Activated naive CD8-positive, alpha-beta T cell treated with anti-CD3 and anti-CD28 coated beads, Interleukin-2, amount 10 ng/mL, durations not matched to agents 7 days and 5 days (primary cell): ENCODE results near the gene TSGA10IP. TPM values are rescaled to one million over a fixed set of nuclear protein-coding genes. Genes with fewer than 3 reads are reported as not detected.
A peak's percentile ranks its signal among the peaks of the same experiment; 100 is the strongest.

Experiments used
- ATAC-seq: fragments of 150-1000 bp; cut with Tn5 transposase; one replicate; pipeline ENCODE4 v1.10.0; 2021; ENCODE audit warnings: low read depth, moderate library complexity
- POLR2A ChIA-PET: fragments of 350-600 bp; sonication (Branson Sonifier 250); formaldehyde crosslinking; loops from one replicate; lab custom pipeline; 2021; ENCODE audit warnings: antibody characterized with exemption; lab: Charles Lee
- DNase-seq: peaks from one replicate; pipeline ENCODE4 v3.0.0; 2021
- H3K27ac Mint-ChIP-seq: one replicate; pipeline ENCODE4 v1.8.0; 2022; ENCODE audit warnings: mild to moderate bottlenecking, mixed read lengths
- H3K27me3 Mint-ChIP-seq: one replicate; pipeline ENCODE4 v1.8.0; 2022; ENCODE audit warnings: mild to moderate bottlenecking, moderate library complexity, mixed read lengths
- H3K36me3 Mint-ChIP-seq: one replicate; pipeline ENCODE4 v1.8.0; 2021; ENCODE audit warnings: mild to moderate bottlenecking, mixed read lengths
- H3K4me1 Mint-ChIP-seq: one replicate; pipeline ENCODE4 v1.8.0; 2021; ENCODE audit warnings: mixed read lengths
- H3K4me3 Mint-ChIP-seq: one replicate; pipeline ENCODE4 v1.8.0; 2022; ENCODE audit warnings: mild to moderate bottlenecking, moderate library complexity, mixed read lengths
- H3K9me3 Mint-ChIP-seq: one replicate; pipeline ENCODE4 v1.8.0; 2021; ENCODE audit warnings: mixed read lengths
- total RNA-seq, 2 experiments: library from RNA; stranded (reverse); gene quantifications; one replicate each; pipeline ENCODE4 v1.2.3, GENCODE V29; 2021

TSGA10IP gene
- total RNA-seq, 2 experiments from 2014 or later: not detected

DNA sequence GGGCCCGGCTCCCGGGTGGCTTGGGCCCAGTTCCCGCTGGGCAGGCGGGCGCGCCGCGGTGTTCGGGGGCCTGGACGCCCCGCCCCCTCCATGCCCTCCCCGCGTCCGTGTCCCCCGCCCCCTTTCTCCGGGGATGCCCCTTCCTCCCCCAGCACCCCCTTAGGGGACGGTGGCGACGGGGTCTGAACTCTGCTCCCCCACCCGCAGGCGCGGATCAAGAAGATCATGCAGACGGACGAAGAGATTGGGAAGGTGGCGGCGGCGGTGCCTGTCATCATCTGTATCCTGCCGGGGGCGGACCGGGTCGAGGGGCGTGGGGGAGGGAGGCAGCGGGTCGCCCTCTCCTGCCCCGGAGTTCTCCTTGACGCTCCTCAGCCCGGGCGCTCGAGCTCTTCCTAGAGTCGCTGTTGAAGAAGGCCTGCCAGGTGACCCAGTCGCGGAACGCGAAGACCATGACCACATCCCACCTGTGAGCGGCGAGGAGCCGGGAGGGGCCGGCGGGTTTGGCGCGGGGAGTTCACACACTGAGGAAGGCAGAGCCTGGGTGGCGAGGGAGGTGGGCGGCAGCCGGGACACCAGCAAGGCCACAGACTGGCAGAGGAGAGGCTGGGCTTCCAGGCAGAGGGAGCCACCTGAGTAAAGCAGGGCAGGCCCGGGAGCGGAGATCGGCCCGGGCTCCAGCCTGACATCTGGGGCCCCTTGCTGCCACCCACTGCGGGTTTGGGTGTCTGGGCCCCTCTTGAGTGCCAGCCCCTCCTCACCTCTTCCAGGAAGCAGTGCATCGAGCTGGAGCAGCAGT, 25.5 kb upstream of the TSGA10IP start:
- H3K27ac Mint-ChIP-seq: peak overlapping the region; percentile 91
- DNase-seq: peak; percentile 75
- no peaks in the 10 kb centered on the region for H3K9me3 Mint-ChIP-seq
- H3K27me3 Mint-ChIP-seq: no peaks in the 10 kb centered on the region
- peaks cover 27% of the 10 kb centered on the region for H3K4me1 Mint-ChIP-seq
- peaks cover 24% of the 10 kb centered on the region for H3K36me3 Mint-ChIP-seq
- POLR2A ChIA-PET: interaction anchor here (1.0 to 2.5 kb wide), 6 partner anchors 9 to 39 kb away, joined by 4 to 17 read pairs (median 7); partner anchors contain the start of genes CCDC85B, FIBP and FOSL1
- H3K4me3 Mint-ChIP-seq: peak overlapping the region; percentile 98
- ATAC-seq: peak; percentile 53

DNA sequence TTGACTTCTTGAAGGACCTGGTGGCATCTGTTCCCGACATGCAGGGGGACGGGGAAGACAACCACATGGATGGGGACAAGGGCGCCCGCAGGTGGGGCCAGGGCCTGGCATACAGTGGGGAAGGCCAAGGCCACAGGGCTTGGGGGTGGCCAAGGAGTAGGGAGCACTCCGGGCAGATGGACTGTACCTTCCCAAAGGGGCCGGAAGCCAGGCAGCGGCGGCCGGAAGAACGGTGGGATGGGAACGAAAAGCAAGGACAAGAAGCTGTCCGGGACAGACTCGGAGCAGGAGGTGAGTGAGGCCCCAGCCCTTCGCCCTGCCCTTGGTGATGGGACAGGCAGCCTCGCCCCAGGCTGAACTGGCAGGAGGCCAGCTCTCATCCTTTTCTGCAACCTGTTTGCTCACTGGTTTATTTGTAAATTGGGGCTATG, 24.9 kb upstream of the TSGA10IP start:
- no peaks in the 10 kb centered on the region for H3K27me3 Mint-ChIP-seq
- H3K27ac Mint-ChIP-seq: peak overlapping the region; percentile 91
- peak overlapping the region; percentile 98 for H3K4me3 Mint-ChIP-seq
- peaks cover 25% of the 10 kb centered on the region for H3K4me1 Mint-ChIP-seq
- ATAC-seq (no peak), DNase-seq (no peak)
- peaks cover 23% of the 10 kb centered on the region for H3K36me3 Mint-ChIP-seq
- POLR2A ChIA-PET: interaction anchor here (1.0 to 2.5 kb wide), 6 partner anchors 8 to 38 kb away, joined by 4 to 17 read pairs (median 7); partner anchors contain the start of genes CCDC85B, FIBP and FOSL1
- H3K9me3 Mint-ChIP-seq: no peaks in the 10 kb centered on the region

DNA sequence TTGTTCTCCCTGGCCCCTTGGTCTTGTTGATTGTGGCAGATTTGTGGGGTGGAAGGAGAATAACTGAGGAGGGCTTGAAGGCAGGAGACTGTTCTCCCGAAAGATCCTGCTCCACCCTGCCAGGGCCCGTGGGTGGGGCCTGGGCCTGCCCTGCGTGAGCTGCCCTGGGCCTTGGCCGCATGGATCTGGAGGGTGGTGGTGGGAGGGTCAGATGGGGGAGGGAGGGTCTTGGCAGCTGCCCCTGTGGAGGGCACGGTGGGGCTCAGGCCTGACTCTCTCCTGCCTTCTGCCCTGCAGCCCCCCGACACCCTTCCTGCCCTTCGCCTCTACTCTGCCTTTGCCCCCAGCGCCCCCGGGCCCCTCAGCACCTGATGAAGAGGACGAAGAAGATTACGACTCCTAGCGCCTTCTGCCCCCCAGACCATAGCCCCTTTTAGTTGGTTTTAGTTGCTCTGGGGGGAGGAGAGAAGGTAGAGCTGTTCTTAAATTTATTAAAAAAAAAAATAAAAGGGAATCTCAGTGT, 24.2 kb upstream of the TSGA10IP start:
- H3K36me3 Mint-ChIP-seq: peaks cover 23% of the 10 kb centered on the region
- DNase-seq: no peak
- H3K9me3 Mint-ChIP-seq: no peaks in the 10 kb centered on the region
- POLR2A ChIA-PET: interaction anchor here (0.6 to 2.5 kb wide), 7 partner anchors 20 to 349 kb away, joined by 3 to 17 read pairs (median 4); partner anchors contain the start of gene CCDC85B
- H3K27ac Mint-ChIP-seq: peak overlapping the region; percentile 91
- H3K4me3 Mint-ChIP-seq: peak overlapping the region; percentile 98
- H3K27me3 Mint-ChIP-seq: no peaks in the 10 kb centered on the region
- peaks cover 27% of the 10 kb centered on the region for H3K4me1 Mint-ChIP-seq
- no peak for ATAC-seq

DNA sequence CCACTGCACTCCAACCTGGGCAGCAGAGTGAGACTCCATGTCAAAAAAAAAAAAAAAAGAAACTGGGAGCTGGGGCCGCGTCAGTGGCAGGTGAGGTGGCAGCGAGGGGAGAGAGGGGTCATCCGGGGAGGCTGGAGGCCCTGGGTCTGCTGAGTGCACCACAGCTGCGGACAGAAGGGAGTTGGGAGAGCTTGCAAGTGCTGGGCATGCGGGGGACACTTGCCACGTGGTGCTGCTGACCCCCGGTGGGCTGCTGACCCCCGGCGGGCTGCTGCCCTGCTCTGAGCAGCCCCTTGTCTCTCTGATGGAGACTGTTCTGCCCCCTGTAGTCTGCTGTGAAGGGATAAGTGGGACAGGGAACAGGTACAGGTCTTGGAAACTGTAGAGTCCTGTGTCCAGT, 23.4 kb upstream of the TSGA10IP start:
- Mint-ChIP-seq H3K9me3 (no peaks in the 10 kb centered on the region), H3K4me1 (peaks cover 23% of the 10 kb centered on the region), H3K4me3 (peak overlapping the region; percentile 18), H3K36me3 (peaks cover 21% of the 10 kb centered on the region), H3K27ac (peak overlapping the region; percentile 43), H3K27me3 (no peaks in the 10 kb centered on the region)
- no peak for DNase-seq
- POLR2A ChIA-PET: interaction anchor here (0.5 to 12.9 kb wide), 8 partner anchors 21 to 1452 kb away, joined by 3 to 170 read pairs (median 4); partner anchors contain the start of genes CCDC85B and FIBP
- no peak for ATAC-seq

DNA sequence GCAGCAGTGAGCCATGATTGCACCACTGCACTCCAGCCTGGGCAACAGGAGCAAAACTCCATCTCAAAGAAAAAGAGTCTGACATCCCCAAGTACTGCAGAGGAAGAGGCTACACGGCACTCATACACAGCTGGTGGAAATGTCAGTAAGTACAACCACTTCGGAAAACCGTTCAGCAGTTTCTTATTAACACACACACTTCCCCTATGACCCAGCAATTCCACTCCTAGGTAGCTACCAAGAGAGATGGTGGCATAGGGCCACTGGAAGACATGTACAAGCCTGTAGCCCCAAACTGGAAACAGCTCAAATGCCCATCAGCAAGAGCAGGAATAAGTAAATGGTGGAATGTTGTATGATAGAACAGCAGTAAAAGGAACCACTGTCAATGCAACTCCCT, 22.7 kb upstream of the TSGA10IP start:
- peaks cover 23% of the 10 kb centered on the region for H3K4me1 Mint-ChIP-seq
- no peaks in the 10 kb centered on the region for H3K27me3 Mint-ChIP-seq
- ATAC-seq (no peak), DNase-seq (no peak)
- peak overlapping the region; percentile 55 for H3K27ac Mint-ChIP-seq
- H3K4me3 Mint-ChIP-seq: peak overlapping the region; percentile 18
- H3K36me3 Mint-ChIP-seq: peaks cover 17% of the 10 kb centered on the region
- POLR2A ChIA-PET: interaction anchor here (12.9 kb wide), 1 partner anchor 31 kb away, joined by 170 read pairs; the partner anchor contains the start of genes CCDC85B and FIBP
- no peaks in the 10 kb centered on the region for H3K9me3 Mint-ChIP-seq

DNA sequence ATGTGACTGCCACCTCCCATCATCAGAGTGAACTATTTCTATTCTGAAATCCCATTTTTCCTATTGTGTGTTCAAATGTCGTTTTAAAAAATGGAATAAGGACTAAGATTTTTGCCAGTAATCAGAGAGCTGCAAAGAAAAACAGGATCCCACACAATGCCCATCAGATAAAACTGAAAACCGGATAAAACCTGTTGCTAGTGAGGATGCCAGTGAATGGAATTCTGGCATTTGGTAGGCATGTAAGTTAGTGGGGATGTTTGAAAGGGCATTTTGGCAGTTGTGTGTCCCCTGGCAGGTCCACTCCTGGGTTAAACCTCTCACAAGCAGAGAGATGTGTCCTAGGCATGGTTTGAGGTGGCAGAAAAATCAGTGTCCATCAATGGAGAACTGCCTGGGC, 19.9 kb upstream of the TSGA10IP start:
- Mint-ChIP-seq H3K4me1 (peaks cover 42% of the 10 kb centered on the region), H3K27ac (peak overlapping the region; percentile 67), H3K27me3 (no peaks in the 10 kb centered on the region), H3K36me3 (peaks cover 16% of the 10 kb centered on the region), H3K4me3 (no peak overlapping the region), H3K9me3 (no peaks in the 10 kb centered on the region)
- DNase-seq: no peak
- POLR2A ChIA-PET: interaction anchor here (12.9 kb wide), 1 partner anchor 34 kb away, joined by 170 read pairs; the partner anchor contains the start of genes CCDC85B and FIBP
- ATAC-seq: no peak

DNA sequence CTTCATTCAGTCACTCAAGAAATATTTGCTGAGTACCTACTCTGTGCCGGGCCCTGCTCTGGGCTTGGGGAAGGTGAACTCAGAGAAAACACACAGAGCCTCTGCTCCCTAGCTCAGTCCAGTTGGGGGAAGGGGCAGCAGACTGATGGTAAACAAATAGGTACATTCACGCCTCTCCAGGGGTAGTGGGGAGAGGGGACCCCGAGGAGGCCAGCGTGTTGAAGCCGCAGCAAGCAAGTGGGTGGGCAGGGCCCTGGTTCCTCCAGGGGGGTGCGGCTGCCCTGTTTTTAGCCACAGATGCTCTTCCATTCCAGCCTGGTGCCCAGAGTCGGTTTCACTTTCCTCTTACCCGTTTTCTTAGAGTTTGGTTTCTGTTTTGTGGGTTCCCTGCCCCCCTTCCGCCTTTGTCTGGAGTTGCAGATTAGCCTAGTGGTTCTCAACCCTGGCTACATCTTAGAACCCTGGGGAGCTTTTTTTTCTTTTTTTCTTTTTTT, 17.3 kb upstream of the TSGA10IP start:
- DNase-seq (peak; percentile 76), ATAC-seq (peak; percentile 85)
- no peaks in the 10 kb centered on the region for H3K9me3 Mint-ChIP-seq
- H3K4me3 Mint-ChIP-seq: peak overlapping the region; percentile 81
- peak overlapping the region; percentile 93 for H3K27ac Mint-ChIP-seq
- POLR2A ChIA-PET: interaction anchor here (0.6 to 12.9 kb wide), 22 partner anchors 8 to 72 kb away, joined by 3 to 170 read pairs (median 4); partner anchors contain the start of genes C11orf68, CCDC85B, CFL1 and DRAP1
- peaks cover 51% of the 10 kb centered on the region for H3K4me1 Mint-ChIP-seq
- peaks cover 13% of the 10 kb centered on the region for H3K36me3 Mint-ChIP-seq
- no peaks in the 10 kb centered on the region for H3K27me3 Mint-ChIP-seq

DNA sequence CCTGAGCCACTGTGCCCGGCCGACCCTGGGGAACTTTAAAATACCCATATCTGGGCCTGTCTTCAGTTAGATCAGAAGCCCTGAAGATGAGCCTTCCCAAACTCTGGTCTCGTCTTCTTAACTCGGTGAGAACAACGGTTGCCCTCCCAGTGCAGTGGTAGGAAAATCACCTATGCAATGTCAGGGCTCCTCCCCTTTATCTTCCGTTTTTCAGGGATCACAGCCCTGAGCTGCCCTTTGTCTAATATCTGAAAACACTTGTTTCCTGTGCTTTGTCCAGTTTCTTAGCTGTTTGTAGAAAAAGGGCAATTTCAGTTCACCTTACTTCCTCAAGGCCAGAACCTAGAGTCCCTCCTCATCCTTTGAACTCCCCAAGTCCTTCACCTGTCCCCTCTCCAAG, 16.6 kb upstream of the TSGA10IP start:
- no peaks in the 10 kb centered on the region for H3K9me3 Mint-ChIP-seq
- DNase-seq (no peak), ATAC-seq (peak; percentile 4)
- H3K4me1 Mint-ChIP-seq: peaks cover 49% of the 10 kb centered on the region
- H3K36me3 Mint-ChIP-seq: peaks cover 9% of the 10 kb centered on the region
- peak overlapping the region; percentile 81 for H3K4me3 Mint-ChIP-seq
- POLR2A ChIA-PET: interaction anchor here (0.6 to 12.9 kb wide), 21 partner anchors 8 to 73 kb away, joined by 3 to 170 read pairs (median 4); partner anchors contain the start of genes C11orf68, CCDC85B, CFL1 and DRAP1
- no peaks in the 10 kb centered on the region for H3K27me3 Mint-ChIP-seq
- peak overlapping the region; percentile 93 for H3K27ac Mint-ChIP-seq

DNA sequence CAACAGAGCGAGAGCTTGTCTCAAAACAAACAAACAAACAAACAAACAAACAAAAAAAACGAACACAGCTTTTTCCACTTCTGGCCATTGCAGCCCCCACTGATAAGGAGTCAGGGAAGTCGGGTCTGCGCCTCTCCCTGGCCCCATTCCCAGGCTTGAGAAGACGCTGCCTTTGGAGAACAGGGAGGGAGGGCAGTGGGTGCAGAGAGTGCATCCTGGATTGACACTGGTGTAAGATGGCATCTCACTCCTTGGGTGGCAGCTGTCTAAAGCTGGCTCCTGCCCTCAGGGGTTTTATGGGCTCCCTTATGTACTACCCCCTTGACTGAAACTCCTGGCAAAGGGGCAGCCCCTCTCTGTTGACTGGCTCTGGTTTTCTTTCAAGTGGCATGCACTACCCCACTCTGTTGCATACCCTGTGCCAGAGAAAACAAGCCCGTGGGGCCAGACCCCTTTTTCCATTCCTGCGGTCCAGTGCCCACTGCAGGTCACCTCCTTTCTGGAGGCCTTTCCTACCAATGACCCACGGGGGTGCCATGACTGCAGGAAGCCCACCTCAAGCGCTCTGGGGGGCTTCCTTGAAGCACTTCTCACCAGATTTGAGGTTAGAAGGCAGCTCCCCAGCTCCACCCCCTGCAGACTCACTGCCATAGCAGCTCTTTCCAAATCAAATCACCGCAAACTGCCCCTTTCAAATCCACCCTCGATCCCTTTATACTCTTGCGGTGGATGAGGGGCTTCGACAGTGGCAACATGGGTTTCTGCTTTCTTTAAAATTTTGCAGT, 13.3 kb upstream of the TSGA10IP start:
- no peaks in the 10 kb centered on the region for H3K9me3 Mint-ChIP-seq
- H3K27ac Mint-ChIP-seq: peak overlapping the region; percentile 84
- H3K36me3 Mint-ChIP-seq: peaks cover 7% of the 10 kb centered on the region
- POLR2A ChIA-PET: interaction anchor here (1.0 to 12.9 kb wide), 7 partner anchors 13 to 72 kb away, joined by 3 to 170 read pairs (median 8); partner anchors contain the start of genes CCDC85B, FIBP, FOSL1 and MUS81
- peak overlapping the region; percentile 42 for H3K4me3 Mint-ChIP-seq
- peak; percentile 49 for DNase-seq
- no peak for ATAC-seq
- H3K4me1 Mint-ChIP-seq: peaks cover 43% of the 10 kb centered on the region
- H3K27me3 Mint-ChIP-seq: peaks cover 2% of the 10 kb centered on the region

DNA sequence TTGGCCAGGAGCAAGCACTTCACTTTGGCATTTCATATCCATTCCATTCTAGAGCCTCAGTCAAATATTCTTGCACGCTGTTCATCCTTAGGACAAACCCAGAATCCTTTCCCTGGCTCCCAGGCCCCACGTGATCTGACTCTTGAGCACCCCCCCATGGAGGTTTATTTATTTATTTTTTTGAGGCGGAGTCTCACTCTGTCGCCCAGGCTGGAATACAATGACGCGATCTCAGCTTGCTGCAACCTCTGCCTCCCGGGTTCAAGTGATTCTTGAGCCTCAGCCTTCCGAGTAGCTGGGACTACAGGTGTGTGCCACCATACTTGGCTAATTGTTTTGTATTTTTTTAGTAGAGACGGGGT, 12.7 kb upstream of the TSGA10IP start:
- H3K27ac Mint-ChIP-seq: peak overlapping the region; percentile 84
- H3K27me3 Mint-ChIP-seq: peaks cover 5% of the 10 kb centered on the region
- H3K4me3 Mint-ChIP-seq: no peak overlapping the region
- POLR2A ChIA-PET: interaction anchor here (1.8 to 12.9 kb wide), 5 partner anchors 32 to 73 kb away, joined by 6 to 170 read pairs (median 12); partner anchors contain the start of genes CCDC85B, FIBP, FOSL1 and MUS81
- H3K9me3 Mint-ChIP-seq: no peaks in the 10 kb centered on the region
- ATAC-seq: no peak
- no peak for DNase-seq
- H3K4me1 Mint-ChIP-seq: peaks cover 40% of the 10 kb centered on the region
- H3K36me3 Mint-ChIP-seq: peaks cover 7% of the 10 kb centered on the region

DNA sequence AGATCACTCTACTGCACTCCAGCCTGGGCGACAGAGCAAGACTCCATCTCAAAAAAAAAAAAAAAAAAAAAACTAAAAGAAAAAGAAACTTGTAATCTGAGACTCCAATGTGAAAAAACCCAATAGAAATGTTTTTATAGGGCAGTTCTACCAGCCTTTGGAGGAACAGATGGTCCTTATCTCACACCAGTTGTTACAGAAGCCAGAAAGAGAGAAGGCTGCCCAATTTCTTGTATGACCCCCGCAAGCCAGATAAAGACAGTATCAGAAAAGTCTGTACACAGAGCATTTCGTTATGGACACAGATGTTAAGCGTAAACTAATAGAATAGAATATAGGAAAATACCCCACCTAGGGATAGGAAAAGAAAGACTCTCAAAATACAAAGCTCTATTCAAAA, 11.3 kb upstream of the TSGA10IP start:
- POLR2A ChIA-PET: interaction anchor here (2.8 to 12.9 kb wide), 2 partner anchors 42 to 49 kb away, joined by 13 to 170 read pairs; partner anchors contain the start of genes CCDC85B and FIBP
- ATAC-seq: no peak

DNA sequence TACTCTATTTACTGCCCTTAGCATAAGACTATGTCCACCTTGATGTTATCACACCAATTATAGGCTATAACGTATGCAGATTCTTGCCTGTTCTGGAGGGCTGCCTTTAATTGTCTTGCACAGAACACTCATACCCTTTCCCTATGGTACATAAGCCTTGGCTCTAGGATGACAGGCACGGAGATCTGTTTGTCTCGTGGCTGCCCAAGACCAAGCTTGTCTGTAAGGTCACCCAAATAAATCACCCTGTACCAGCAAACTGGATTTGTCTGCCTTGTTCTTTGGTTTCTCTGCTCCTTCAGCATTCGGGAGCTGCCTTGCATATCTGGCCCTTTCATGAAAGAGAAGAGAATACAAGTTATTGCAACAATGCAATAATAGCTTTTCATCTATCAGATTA, 7.5 kb upstream of the TSGA10IP start:
- no peak for DNase-seq
- ATAC-seq: no peak
- Mint-ChIP-seq H3K27me3 (peaks cover 16% of the 10 kb centered on the region), H3K4me1 (peaks cover 4% of the 10 kb centered on the region), H3K4me3 (no peak overlapping the region), H3K27ac (no peak overlapping the region), H3K9me3 (no peaks in the 10 kb centered on the region), H3K36me3 (no peaks in the 10 kb centered on the region)
- POLR2A ChIA-PET: interaction anchor here (0.7 to 0.9 kb wide), 3 partner anchors 9 to 47 kb away, joined by 3 read pairs; partner anchors contain the start of gene CCDC85B

More for the DNA sequence above, 11.3 kb upstream of the TSGA10IP start:
- Mint-ChIP-seq H3K27me3 (peaks cover 8% of the 10 kb centered on the region), H3K36me3 (peaks cover 7% of the 10 kb centered on the region), H3K9me3 (no peaks in the 10 kb centered on the region), H3K4me1 (peaks cover 25% of the 10 kb centered on the region), H3K4me3 (no peak overlapping the region), H3K27ac (no peak overlapping the region)
- no peak for DNase-seq
